Heart right ventricle (tissue), 16 donors: ENCODE data around the gene COMMD3. TPM values are rescaled to one million over a fixed set of nuclear protein-coding genes. Genes with fewer than 3 reads are reported as not detected.

ENCODE experiments used
- ATAC-seq, 8 donors: fragments of 200-7000 bp; cut with Tn5 transposase; one replicate each; pipeline ENCODE4 v1.9.1; 2020; ENCODE audit warnings: mild to moderate bottlenecking in 8 of 8, moderate library complexity in 8 of 8, moderate number of reproducible peaks in 1 of 8
- DNase-seq, 2 donors: peaks; one replicate each; pipeline ENCODE4 v3.0.0-alpha.2; 2020
- H3K27ac ChIP-seq, 10 donors: fragments of 200-600 bp; sonication (generic) in 2 of 10; one replicate each; pipeline versions ENCODE4 v1.5.0 to v1.8.0; 2020 to 2022; ENCODE audit warnings: mild to moderate bottlenecking in 3 of 10
- H3K27me3 ChIP-seq, 7 donors: fragments of 200-600 bp; one replicate each; pipeline ENCODE4 v1.8.0; 2021 to 2022; ENCODE audit warnings: mild to moderate bottlenecking in 2 of 7
- H3K36me3 ChIP-seq, 9 donors: fragments of 200-600 bp; sonication (generic) in 1 of 9; one replicate each; pipeline versions ENCODE4 v1.5.0 to v1.8.0; 2020 to 2022; ENCODE audit warnings: mild to moderate bottlenecking in 2 of 9
- H3K4me1 ChIP-seq, 9 donors: fragments of 200-600 bp; sonication (generic) in 1 of 9; one replicate each; pipeline versions ENCODE4 v1.5.0 to v1.8.0; 2020 to 2022; ENCODE audit warnings: mild to moderate bottlenecking in 4 of 9
- H3K4me3 ChIP-seq, 10 donors: fragments of 200-600 bp; sonication (generic) in 2 of 10; one replicate each; pipeline versions ENCODE4 v1.5.0 to v1.8.0; 2020 to 2022; ENCODE audit warnings: mild to moderate bottlenecking in 7 of 10, moderate library complexity in 2 of 10
- H3K9me3 ChIP-seq, 11 donors: fragments of 200-600 bp in 10 of 11; sonication (generic) in 2 of 11; one replicate each; pipeline versions ENCODE4 v1.5.0 to v1.8.0; 2013 to 2022; ENCODE audit warnings: mild to moderate bottlenecking in 2 of 11, control low read depth in 1 of 11, moderate library complexity in 1 of 11
- CTCF ChIP-seq, 9 donors: fragments of 200-600 bp; sonication (generic) in 2 of 9; IDR thresholded peaks; one replicate each; pipeline versions ENCODE4 v1.5.0 to v1.8.0; 2021 to 2022; ENCODE audit warnings: antibody characterized with exemption in 9 of 9, mild to moderate bottlenecking in 5 of 9, moderate library complexity in 1 of 9
- WGBS, 2 donors: extraction: QIAGEN DNeasy Blood & Tissue Kit; methylation state at CpG; one replicate each; pipeline ENCODE4 v1.1.7; 2013; ENCODE audit warnings: inconsistent platforms in 1 of 2; 5-methylcytosine and 5-hydroxymethylcytosine counted together
- intact Hi-C, 10 donors: fragments of 100-400 bp; cut with DNase I; formaldehyde crosslinking; loops; one replicate each; pipeline versions ENCODE4 v1.11.1 to v1.14.2; 2022
- polyA plus RNA-seq, 2 donors: library from polyadenylated mRNA; stranded (reverse); fragments of 200-250 nt; gene quantifications; one replicate each; pipeline ENCODE4 v1.2.3, GENCODE V29; 2013
- total RNA-seq, 10 donors: library from RNA; stranded (reverse); fragmentation: NEBNext Ultra II Directional in 3 of 10; extraction: Animal tissue kit (Norgen Biotek cat#: 25700) in 3 of 10; gene quantifications; one replicate each; pipeline versions ENCODE4 v1.2.1 to v1.2.4, GENCODE V29; 2021 to 2023
- donor health status: Arrhythmogenic right ventricular cardiomyopathy.
- donor health status: ischemic (EF 13 %, LVEDD 7.1; RV severe dilation, severe dysfunction).
- donor health status: healthy with polysubstance abuse.
- donor health status: DM: no; HTN: yes; CAD: no.
- donor health status: DM: no; HTN: no; CAD: no.
- donor health status: ischemic (EF 25% LVEDD 6.9; RV normal size, moderate dysfunction).
- donor health status: ischemic (EF 25% LVEDD 5.7; RV mildly dilated, moderate dysfunction).
- donor health status: healthy.
- donor health status: DM: yes; HTN: yes; CAD: no.
- donor health status: Ischemic cardiomyopathy.
- donor health status: ischemic (EF 35%, LVEDD 5.7; RV mildly dilated, moderate dysfunction).
- donor health status: nonischemic (EF 11% LVEDD 7.7; RV severe dilation, severe dysfunction).
- donor health status: DM: yes; HTN: yes; CAD: no.
- donor health status: PGD.
- donor health status: ischemic (EF 29% LVEDD 5.4; RV normal size, mild dysfunction).
- donor health status: nonischemic (EF 23%, LVEDD 6.1; RV moderate dilation, normal function).

Gene COMMD3
- total and polyA plus RNA-seq, 12 donors = 62.2 to 95.0 (median 80.6) TPM

GRCh38 chr10:22325272-22326144 lies 9.3 kb downstream of the COMMD3 start:
- Histone ChIP-seq H3K4me1 (peaks cover 3 to 41% (median 35%) of the 10 kb centered on the region in 9 donors), H3K27ac (peak overlapping the region in 9 of 10 donors; percentile 45 to 78 (median 59)), H3K4me3 (peak overlapping the region; percentile 29 to 72 (median 64)), H3K36me3 (peaks cover 0 to 43% (median 23%) of the 10 kb centered on the region in 9 donors), H3K9me3 (no peaks in the 10 kb centered on the region), H3K27me3 (peaks cover 0 to 33% (median 5%) of the 10 kb centered on the region in 7 donors)
- ATAC-seq = peak; percentile 32 to 66 (median 52)
- DNase-seq = peak; percentile 77 to 80
- WGBS, 2 donors = 1% methylated on average over 58 to 91 of the region's 92 CpGs
- TF ChIP-seq CTCF (IDR thresholded peaks at IDR 0.05) = peak in 2 of 9 donors; percentile 9 to 11
- intact Hi-C loops = loop anchor here in 5 of 10 donors (2.0 to 10.0 kb wide), 6 partner anchors 73 to 831 kb away; partner anchors contain the start of gene PIP4K2A (in 1 of the 5)

- intact Hi-C loops = loop anchor here in 5 of 10 donors (2.0 to 10.0 kb wide), 5 partner anchors 73 to 831 kb away; partner anchors contain the start of gene PIP4K2A (in 1 of the 5)
- H3K4me1 ChIP-seq = peaks cover 3 to 41% (median 35%) of the 10 kb centered on the region in 9 donors
- DNase-seq (no peak), ATAC-seq (no peak)
- H3K27ac ChIP-seq = peak overlapping the region in 9 of 10 donors; percentile 45 to 78 (median 57)
- WGBS, 2 donors = 71% methylated on average over 8 of the region's 8 CpGs
- H3K27me3 ChIP-seq = peaks cover 0 to 33% (median 5%) of the 10 kb centered on the region in 7 donors
- TF ChIP-seq CTCF (IDR thresholded peaks at IDR 0.05) = no peak
- H3K9me3 ChIP-seq = no peaks in the 10 kb centered on the region
- H3K4me3 ChIP-seq = peak overlapping the region in 9 of 10 donors; percentile 29 to 72 (median 64)
- peaks cover 0 to 50% (median 23%) of the 10 kb centered on the region in 9 donors for H3K36me3 ChIP-seq
Measured at GRCh38 chr10:22326145-22326702, 10.0 kb downstream of the COMMD3 start.

GRCh38 chr10:22329150-22329549 lies 13.0 kb downstream of the COMMD3 start:
- WGBS, 2 donors = 96 to 100% methylated on average over 3 of the region's 3 CpGs
- DNase-seq = no peak
- no peak overlapping the region for H3K27ac ChIP-seq
- TF ChIP-seq CTCF (IDR thresholded peaks at IDR 0.05) = no peak
- H3K36me3 ChIP-seq = peaks cover 0 to 54% (median 23%) of the 10 kb centered on the region in 9 donors
- no peak overlapping the region for H3K4me3 ChIP-seq
- no peaks in the 10 kb centered on the region for H3K9me3 ChIP-seq
- intact Hi-C loops = loop anchor here in 4 of 10 donors (10.0 kb wide), 4 partner anchors 386 to 834 kb away; partner anchors contain the start of gene PIP4K2A (in 1 of the 4)
- H3K27me3 ChIP-seq = peaks cover 0 to 30% (median 7%) of the 10 kb centered on the region in 7 donors
- peaks cover 0 to 31% (median 18%) of the 10 kb centered on the region in 9 donors for H3K4me1 ChIP-seq
- no peak for ATAC-seq

- intact Hi-C loops = no loop called here
- Histone ChIP-seq H3K4me1 (peaks cover 0 to 40% (median 29%) of the 10 kb centered on the region in 9 donors), H3K4me3 (no peak overlapping the region), H3K36me3 (peaks cover 0 to 45% (median 23%) of the 10 kb centered on the region in 9 donors), H3K27ac (no peak overlapping the region), H3K9me3 (no peaks in the 10 kb centered on the region), H3K27me3 (peaks cover 14 to 51% (median 37%) of the 10 kb centered on the region in 7 donors)
- TF ChIP-seq CTCF (IDR thresholded peaks at IDR 0.05) = no peak
- DNase-seq = no peak
- ATAC-seq = no peak
- 94 to 98% methylated on average over 7 of the region's 7 CpGs for WGBS, 2 donors
Measured at GRCh38 chr10:22332116-22332692, 16.0 kb downstream of the COMMD3 start.
